GM12878 (cell line): Measurements from ENCODE around the gene TARDBP. TPM values are rescaled to one million over a fixed set of nuclear protein-coding genes. Genes with fewer than 3 reads are reported as not detected.
A peak's percentile ranks its signal among the peaks of the same experiment; 100 is the strongest.

Experiments
- ATAC-seq: fragments of 200-7000 bp; cut with Tn5 transposase; 3 replicates; pipeline ENCODE4 v1.9.1; 2020; ENCODE audit warnings: mild to moderate bottlenecking, moderate library complexity
- BruUV-seq: library from RNA; stranded (reverse); fragments of 400-500 nt; replicated peaks from 2 replicates; lab custom pipeline; 2021; lab: Mats Ljungman, UMichigan
- CTCF ChIA-PET: fragments of 300-600 bp; sonication (Branson Sonifier 250); formaldehyde crosslinking; extraction: SDS; loops from one replicate; lab custom pipeline; 2021; ENCODE audit warnings: inconsistent platforms; lab: Yijun Ruan, JAX
- POLR2A ChIA-PET: fragments of 350-600 bp; formaldehyde crosslinking; extraction: SDS; loops from one replicate; lab custom pipeline; 2021; ENCODE audit warnings: inconsistent platforms; lab: Charles Lee
- RAD21 ChIA-PET: fragments of 300-600 bp; sonication (Branson Sonifier 250); formaldehyde crosslinking; loops from one replicate; lab custom pipeline; 2023; ENCODE audit warnings: antibody characterized with exemption; ENCODE audit not compliant: unreplicated experiment; lab: Charles Lee
- SMC1A ChIA-PET: fragments of 300-600 bp; sonication (Branson Sonifier 250); formaldehyde crosslinking; loops from one replicate; lab custom pipeline; 2023; ENCODE audit not compliant: unreplicated experiment, uncharacterized antibody; lab: Charles Lee
- DNase-seq: peaks from one replicate; pipeline ENCODE4 v3.0.0-alpha.2; 2011; ENCODE audit warnings: low read depth, low spot score
- FAIRE-seq: peaks from 3 replicates; lab custom pipeline; 2011; peaks lifted over from hg19 to GRCh38; lab: Jason Lieb, UNC
- H2AFZ ChIP-seq: 2 replicates; pipeline ENCODE4 v1.6.0; 2011; ENCODE audit warnings: low read depth, low read length, control low read depth; ENCODE audit not compliant: control insufficient read depth
- H3K27ac ChIP-seq: 2 replicates; pipeline ENCODE4 v1.5.1; 2011; ENCODE audit warnings: control low read depth; ENCODE audit not compliant: control insufficient read depth, insufficient read depth
- H3K27me3 ChIP-seq, 2 experiments: replicated peaks in 1 of 2; 2 replicates each; pipeline versions ENCODE4 v1.6.0 to v1.6.1; 2011; ENCODE audit warnings: low read length in 1 of 2; ENCODE audit not compliant: control insufficient read depth in 2 of 2, insufficient read depth in 2 of 2
- H3K36me3 ChIP-seq, 2 experiments: 2 replicates each; pipeline ENCODE4 v1.5.1; 2011; ENCODE audit warnings: low read length in 1 of 2; ENCODE audit not compliant: control insufficient read depth in 2 of 2, insufficient read depth in 2 of 2
- H3K4me1 ChIP-seq: 2 replicates; pipeline ENCODE4 v1.6.1; 2011; ENCODE audit warnings: mild to moderate bottlenecking, low read length, moderate library complexity, mixed read lengths; ENCODE audit not compliant: control insufficient read depth, insufficient read depth
- H3K4me2 ChIP-seq: 2 replicates; pipeline ENCODE4 v1.6.0; 2011; ENCODE audit warnings: control low read depth; ENCODE audit not compliant: control insufficient read depth, insufficient read depth
- H3K4me3 ChIP-seq: fragments of 200-600 bp; sonication (generic); 2 replicates; pipeline ENCODE4 v1.5.1; 2016
- H3K79me2 ChIP-seq: 2 replicates; pipeline ENCODE4 v1.6.0; 2011; ENCODE audit warnings: low read length; ENCODE audit not compliant: control insufficient read depth, insufficient read depth
- H3K9ac ChIP-seq: 2 replicates; pipeline ENCODE4 v1.8.0; 2011; ENCODE audit warnings: low read length, control low read depth, mixed read lengths; ENCODE audit not compliant: control insufficient read depth, insufficient read depth
- H3K9me3 ChIP-seq: replicated peaks from 3 replicates; pipeline ENCODE4 v1.5.1; 2011; ENCODE audit warnings: mild to moderate bottlenecking, low read length; ENCODE audit not compliant: control insufficient read depth, insufficient read depth
- H4K20me1 ChIP-seq: 2 replicates; pipeline ENCODE4 v1.6.0; 2011; ENCODE audit not compliant: control insufficient read depth, insufficient read depth
- CREM ChIP-seq: IDR thresholded peaks from 2 replicates; pipeline ENCODE4 v1.6.1; 2014; ENCODE audit warnings: antibody characterized with exemption, low read depth
- ELK1 ChIP-seq: IDR thresholded peaks from 2 replicates; pipeline ENCODE4 v1.6.1; 2012; ENCODE audit warnings: low read depth, low read length, improper control_type of control experiment
- FOXM1 ChIP-seq: IDR thresholded peaks from 2 replicates; pipeline ENCODE4 v1.6.1; 2012; ENCODE audit warnings: low read depth, mild to moderate bottlenecking, inconsistent platforms, low read length, moderate library complexity
- IRF4 ChIP-seq: IDR thresholded peaks from 2 replicates; pipeline ENCODE4 v1.6.1; 2011; ENCODE audit warnings: low read depth, low read length
- KLF5 ChIP-seq: fragments of 450-650 bp; IDR thresholded peaks from 2 replicates; pipeline ENCODE4 v1.6.1; 2014; ENCODE audit warnings: mild to moderate bottlenecking; ENCODE audit not compliant: partially characterized antibody
- MXI1 ChIP-seq: fragments of 150-350 bp; IDR thresholded peaks from 2 replicates; pipeline ENCODE4 v1.6.1; 2011; ENCODE audit warnings: low read depth, mild to moderate bottlenecking, inconsistent platforms, low read length, improper control_type of control experiment
- NKRF ChIP-seq: fragments of 450-650 bp; conservative IDR thresholded peaks from 2 replicates; pipeline ENCODE4 v1.6.1; 2017; ENCODE audit warnings: mild to moderate bottlenecking, moderate library complexity
- POLR2AphosphoS5 ChIP-seq: IDR thresholded peaks from 2 replicates; pipeline ENCODE4 v1.6.1; 2011; ENCODE audit warnings: mild to moderate bottlenecking, low read length, inconsistent platforms
- RAD21 ChIP-seq: IDR thresholded peaks from 2 replicates; pipeline ENCODE4 v1.6.1; 2011; ENCODE audit warnings: mild to moderate bottlenecking, low read depth, low read length, moderate library complexity; ENCODE audit not compliant: insufficient read depth
- YY1 ChIP-seq: IDR thresholded peaks from 2 replicates; pipeline ENCODE4 v1.6.1; 2011; ENCODE audit warnings: low read depth, mild to moderate bottlenecking, low read length
- ZBTB4 ChIP-seq: fragments of 450-650 bp; formaldehyde crosslinking; IDR thresholded peaks from 2 replicates; pipeline ENCODE4 v1.4.0; 2022; ENCODE audit warnings: mild to moderate bottlenecking, moderate library complexity
- ZNF274 ChIP-seq: IDR thresholded peaks from one replicate; pipeline ENCODE4 v1.8.0; 2011; ENCODE audit not compliant: insufficient read length, insufficient read depth
- ZSCAN29 ChIP-seq: fragments of 450-650 bp; IDR thresholded peaks from 2 replicates; pipeline ENCODE4 v1.6.1; 2017; ENCODE audit warnings: mild to moderate bottlenecking, moderate library complexity
- WGBS: methylation state at CpG from one replicate; pipeline ENCODE4 v1.1.6; 2016; ENCODE audit warnings: low lambda C conversion rate; ENCODE audit not compliant: insufficient replicate concordance, insufficient coverage; ENCODE audit errors: missing lambda C conversion rate; 5-methylcytosine and 5-hydroxymethylcytosine counted together
- in situ Hi-C: fragments of 300-500 bp; cut with MboI; formaldehyde crosslinking; loops from 9 replicates; pipeline ENCODE4 v1.14.3; 2018; ENCODE audit warnings: mixed read lengths
- intact Hi-C: fragments of 100-400 bp; cut with micrococcal nuclease; formaldehyde crosslinking; loops from one replicate; pipeline ENCODE4 v1.14.2; 2022; ENCODE audit not compliant: unreplicated experiment
- polyA plus RNA-seq, 11 experiments: library from polyadenylated mRNA; depleted of rRNA in 4 of 11; unstranded in 6 of 11; stranded (reverse) in 5 of 11; fragments of >200 nt; fragmentation: Nextera tagmentation in 4 of 11; fragmentation: Illumina TruSeq in 1 of 11; extraction: Ambion mirVana in 4 of 11; extraction: Trizol in 1 of 11; gene quantifications; 1 replicate in 1 of 11; 2 replicates in 10 of 11; pipeline versions ENCODE4 v1.2.1 to v1.2.3, GENCODE V29; 2011 to 2016; ENCODE audit warnings: inconsistent platforms in 2 of 11, missing spikeins in 2 of 11, low read depth in 1 of 11
- total RNA-seq, 4 experiments: library from RNA; depleted of rRNA in 3 of 4; stranded (reverse); fragments of >200 nt in 3 of 4; fragmentation: Illumina TruSeq in 1 of 4; extraction: Trizol in 1 of 4; gene quantifications; 2 replicates each; pipeline versions ENCODE4 v1.2.1 to v1.2.3, GENCODE V29; 2013 to 2021
- TF ChIP-seq, protein P1 (sequence below): fragments of 450-650 bp; IDR thresholded peaks from 2 replicates; pipeline ENCODE4 v1.6.1; 2016; ENCODE audit warnings: mild to moderate bottlenecking

The TARDBP gene
- total and polyA plus RNA-seq, 10 of the 15 experiments (the other 5 are each of a cell fraction or from before 2014, with no cell fraction given), result 55.6 to 318 (median 192) TPM

- CTCF ChIA-PET, result interaction anchor here (0.6 to 4.7 kb wide), 88 partner anchors 8 to 770 kb away, joined by 3 to 132 read pairs (median 4); partner anchors contain the start of genes AGTRAP, EXOSC10, MTOR and SRM
- FAIRE-seq, result peak; percentile 99
- no peak for TF ChIP-seq CREM
- peak; percentile 67 for TF ChIP-seq YY1
- no peak for TF ChIP-seq ZBTB4 (CRISPR knock-in tag)
- TF ChIP-seq MXI1, result peak; percentile 57; the same call in 1 of the 2 replicates
- no peak for TF ChIP-seq ZNF274
- TF ChIP-seq ELK1, result no peak
- TF ChIP-seq KLF5, result no peak
- TF ChIP-seq POLR2AphosphoS5, result no peak
- no peak for TF ChIP-seq ZSCAN29
- TF ChIP-seq IRF4, result 0 out of 2 replicates have a peak, but pooled peaks have one; percentile 37
- TF ChIP-seq, protein P1, sequence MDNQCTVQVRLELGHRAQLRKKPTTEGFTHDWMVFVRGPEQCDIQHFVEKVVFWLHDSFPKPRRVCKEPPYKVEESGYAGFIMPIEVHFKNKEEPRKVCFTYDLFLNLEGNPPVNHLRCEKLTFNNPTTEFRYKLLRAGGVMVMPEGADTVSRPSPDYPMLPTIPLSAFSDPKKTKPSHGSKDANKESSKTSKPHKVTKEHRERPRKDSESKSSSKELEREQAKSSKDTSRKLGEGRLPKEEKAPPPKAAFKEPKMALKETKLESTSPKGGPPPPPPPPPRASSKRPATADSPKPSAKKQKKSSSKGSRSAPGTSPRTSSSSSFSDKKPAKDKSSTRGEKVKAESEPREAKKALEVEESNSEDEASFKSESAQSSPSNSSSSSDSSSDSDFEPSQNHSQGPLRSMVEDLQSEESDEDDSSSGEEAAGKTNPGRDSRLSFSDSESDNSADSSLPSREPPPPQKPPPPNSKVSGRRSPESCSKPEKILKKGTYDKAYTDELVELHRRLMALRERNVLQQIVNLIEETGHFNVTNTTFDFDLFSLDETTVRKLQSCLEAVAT, result no peak
- TF ChIP-seq NKRF, result no peak
- peak; percentile 99 for TF ChIP-seq RAD21
- TF ChIP-seq FOXM1, result peak; percentile 41; the same call in 1 of the 2 replicates
Observed at GRCh38 chr1:11037740-11038182, 25.3 kb downstream of the TARDBP start.

More at GRCh38 chr1:11037740-11038182, 25.3 kb downstream of the TARDBP start:
- H3K27ac ChIP-seq, result no peak overlapping the region
- no peaks in the 10 kb centered on the region for H3K36me3 ChIP-seq
- H3K9me3 ChIP-seq, result no peaks in the 10 kb centered on the region
- no peaks in the 10 kb centered on the region for H3K4me1 ChIP-seq
- ATAC-seq (peak; percentile 99), DNase-seq (peak; percentile 51)
- no peak overlapping the region for H3K4me2 ChIP-seq
- BruUV-seq, result no TSS peak
- WGBS, result under 1% methylated on average over 8 of the region's 8 CpGs
- in situ Hi-C loops, result loop anchor here (5.0 kb wide), 1 partner anchor 605 kb away; no protein-coding TSS in a partner anchor
- H3K27me3 ChIP-seq, result no peaks in the 10 kb centered on the region
- H2AFZ ChIP-seq, result peak overlapping the region; percentile 17; the same call in 1 of the 2 replicates
- H3K79me2 ChIP-seq, result no peaks in the 10 kb centered on the region
- no peak overlapping the region for H3K4me3 ChIP-seq
- ChIA-PET SMC1A (interaction anchor here (0.6 to 4.3 kb wide), 58 partner anchors 11 to 777 kb away, joined by 3 to 57 read pairs (median 4); partner anchors contain the start of genes EXOSC10, MTOR and TARDBP), POLR2A (interaction anchor here (0.7 to 1.3 kb wide), 6 partner anchors 10 to 441 kb away, joined by 3 to 4 read pairs (median 4); partner anchors contain the start of gene SRM), RAD21 (interaction anchor here (0.5 to 4.4 kb wide), 42 partner anchors 10 to 811 kb away, joined by 3 to 91 read pairs (median 4); partner anchors contain the start of genes EXOSC10, FBXO2, FBXO44 and FBXO6)
- H3K9ac ChIP-seq, result no peak overlapping the region
- intact Hi-C loops, result loop anchor here (1.0 kb wide), 3 partner anchors 35 to 608 kb away; no protein-coding TSS in a partner anchor
- H4K20me1 ChIP-seq, result no peaks in the 10 kb centered on the region
